Activated naive CD4-positive, alpha-beta T cell (primary cell): ENCODE measurements around the gene DLL1.

ENCODE experiments used
- DNase-seq, 4 experiments: peaks; one replicate each; lab custom pipeline; 2025; lab: John Stamatoyannopoulos, UW

The DLL1 gene

GRCh38 chr6:170250981-170251775, 39.7 kb downstream of the DLL1 start:
- DNase-seq, result no peak

GRCh38 chr6:170250455-170250854, 40.4 kb downstream of the DLL1 start:
- DNase-seq, result no peak

GRCh38 chr6:170249817-170250216, 41.1 kb downstream of the DLL1 start:
- no peak for DNase-seq

- DNase-seq, result no peak
Observed at GRCh38 chr6:170248861-170249600, 41.8 kb downstream of the DLL1 start.

- no peak for DNase-seq
Observed at GRCh38 chr6:170248111-170248805, 42.6 kb downstream of the DLL1 start.

- DNase-seq, result no peak
Observed at GRCh38 chr6:170247178-170247701, 43.6 kb downstream of the DLL1 start.

GRCh38 chr6:170245475-170245992, 45.3 kb downstream of the DLL1 start:
- no peak for DNase-seq

- no peak for DNase-seq
Observed at GRCh38 chr6:170244721-170245474, 46.0 kb downstream of the DLL1 start.

GRCh38 chr6:170243791-170244291, 47.0 kb downstream of the DLL1 start:
- no peak for DNase-seq

GRCh38 chr6:170243386-170243785, 47.5 kb downstream of the DLL1 start:
- DNase-seq, result no peak

- DNase-seq, result no peak
Observed at GRCh38 chr6:170238741-170239565, 51.9 kb downstream of the DLL1 start.

- no peak for DNase-seq
Observed at GRCh38 chr6:170237999-170238740, 52.7 kb downstream of the DLL1 start.

GRCh38 chr6:170236131-170236836, 54.6 kb downstream of the DLL1 start:
- no peak for DNase-seq

GRCh38 chr6:170235391-170236125, 55.3 kb downstream of the DLL1 start:
- no peak for DNase-seq

- no peak for DNase-seq
Observed at GRCh38 chr6:170234419-170234818, 56.5 kb downstream of the DLL1 start.

GRCh38 chr6:170233286-170234205, 57.3 kb downstream of the DLL1 start:
- no peak for DNase-seq
